Measurements from ENCODE around the gene VAV2.

DNA sequence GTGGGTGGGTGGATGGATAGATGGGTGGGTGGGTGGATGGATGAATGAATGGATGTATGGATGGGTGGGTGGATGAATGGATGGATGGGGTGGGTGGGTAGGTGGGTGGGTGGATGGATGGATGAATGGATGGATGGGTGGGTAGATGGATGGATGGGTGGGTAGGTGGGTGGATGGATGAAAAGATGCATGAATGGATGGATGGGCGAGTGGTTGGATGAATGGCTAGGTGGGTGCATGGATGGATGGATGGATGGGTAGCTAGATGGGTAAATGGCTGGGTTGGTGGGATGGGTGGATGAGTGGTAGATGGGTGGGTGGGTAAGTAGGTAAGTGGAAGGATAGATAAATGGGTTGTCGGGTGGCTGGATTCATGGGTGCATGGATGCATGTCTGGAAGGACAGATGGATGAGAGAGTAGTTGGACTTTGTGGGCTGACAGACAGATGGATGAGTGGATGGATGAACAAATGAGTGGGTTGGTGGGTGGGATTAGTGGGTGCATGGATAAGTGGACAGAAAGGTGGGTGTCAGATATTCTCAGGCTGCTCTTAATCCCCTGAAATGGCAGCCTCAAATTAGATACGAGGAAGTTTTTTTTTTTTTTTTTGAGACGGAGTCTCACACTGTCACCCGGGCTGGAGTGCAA, 153.1 kb downstream of the VAV2 start:
- TF ChIP-seq FOXM1 (IDR thresholded peaks at IDR 0.05; ENCODE audit: low read depth) (no peak), SIN3A (IDR thresholded peaks at IDR 0.05; ENCODE audit: borderline replicate concordance, low read depth, low read length) (no peak), EP300 (IDR thresholded peaks at IDR 0.05; ENCODE audit: borderline replicate concordance in 1 of 2, low read depth in 1 of 2, low read length in 1 of 2) (no peak), YY1 (IDR thresholded peaks at IDR 0.05; ENCODE audit: low read depth) (no peak)
- TF ChIP-seq, protein P1, sequence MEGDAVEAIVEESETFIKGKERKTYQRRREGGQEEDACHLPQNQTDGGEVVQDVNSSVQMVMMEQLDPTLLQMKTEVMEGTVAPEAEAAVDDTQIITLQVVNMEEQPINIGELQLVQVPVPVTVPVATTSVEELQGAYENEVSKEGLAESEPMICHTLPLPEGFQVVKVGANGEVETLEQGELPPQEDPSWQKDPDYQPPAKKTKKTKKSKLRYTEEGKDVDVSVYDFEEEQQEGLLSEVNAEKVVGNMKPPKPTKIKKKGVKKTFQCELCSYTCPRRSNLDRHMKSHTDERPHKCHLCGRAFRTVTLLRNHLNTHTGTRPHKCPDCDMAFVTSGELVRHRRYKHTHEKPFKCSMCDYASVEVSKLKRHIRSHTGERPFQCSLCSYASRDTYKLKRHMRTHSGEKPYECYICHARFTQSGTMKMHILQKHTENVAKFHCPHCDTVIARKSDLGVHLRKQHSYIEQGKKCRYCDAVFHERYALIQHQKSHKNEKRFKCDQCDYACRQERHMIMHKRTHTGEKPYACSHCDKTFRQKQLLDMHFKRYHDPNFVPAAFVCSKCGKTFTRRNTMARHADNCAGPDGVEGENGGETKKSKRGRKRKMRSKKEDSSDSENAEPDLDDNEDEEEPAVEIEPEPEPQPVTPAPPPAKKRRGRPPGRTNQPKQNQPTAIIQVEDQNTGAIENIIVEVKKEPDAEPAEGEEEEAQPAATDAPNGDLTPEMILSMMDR (IDR thresholded peaks at IDR 0.05), result no peak
- TF ChIP-seq, protein P2, sequence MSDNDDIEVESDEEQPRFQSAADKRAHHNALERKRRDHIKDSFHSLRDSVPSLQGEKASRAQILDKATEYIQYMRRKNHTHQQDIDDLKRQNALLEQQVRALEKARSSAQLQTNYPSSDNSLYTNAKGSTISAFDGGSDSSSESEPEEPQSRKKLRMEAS (IDR thresholded peaks at IDR 0.05; ENCODE audit: low read depth), result no peak
- TF ChIP-seq, protein P3, sequence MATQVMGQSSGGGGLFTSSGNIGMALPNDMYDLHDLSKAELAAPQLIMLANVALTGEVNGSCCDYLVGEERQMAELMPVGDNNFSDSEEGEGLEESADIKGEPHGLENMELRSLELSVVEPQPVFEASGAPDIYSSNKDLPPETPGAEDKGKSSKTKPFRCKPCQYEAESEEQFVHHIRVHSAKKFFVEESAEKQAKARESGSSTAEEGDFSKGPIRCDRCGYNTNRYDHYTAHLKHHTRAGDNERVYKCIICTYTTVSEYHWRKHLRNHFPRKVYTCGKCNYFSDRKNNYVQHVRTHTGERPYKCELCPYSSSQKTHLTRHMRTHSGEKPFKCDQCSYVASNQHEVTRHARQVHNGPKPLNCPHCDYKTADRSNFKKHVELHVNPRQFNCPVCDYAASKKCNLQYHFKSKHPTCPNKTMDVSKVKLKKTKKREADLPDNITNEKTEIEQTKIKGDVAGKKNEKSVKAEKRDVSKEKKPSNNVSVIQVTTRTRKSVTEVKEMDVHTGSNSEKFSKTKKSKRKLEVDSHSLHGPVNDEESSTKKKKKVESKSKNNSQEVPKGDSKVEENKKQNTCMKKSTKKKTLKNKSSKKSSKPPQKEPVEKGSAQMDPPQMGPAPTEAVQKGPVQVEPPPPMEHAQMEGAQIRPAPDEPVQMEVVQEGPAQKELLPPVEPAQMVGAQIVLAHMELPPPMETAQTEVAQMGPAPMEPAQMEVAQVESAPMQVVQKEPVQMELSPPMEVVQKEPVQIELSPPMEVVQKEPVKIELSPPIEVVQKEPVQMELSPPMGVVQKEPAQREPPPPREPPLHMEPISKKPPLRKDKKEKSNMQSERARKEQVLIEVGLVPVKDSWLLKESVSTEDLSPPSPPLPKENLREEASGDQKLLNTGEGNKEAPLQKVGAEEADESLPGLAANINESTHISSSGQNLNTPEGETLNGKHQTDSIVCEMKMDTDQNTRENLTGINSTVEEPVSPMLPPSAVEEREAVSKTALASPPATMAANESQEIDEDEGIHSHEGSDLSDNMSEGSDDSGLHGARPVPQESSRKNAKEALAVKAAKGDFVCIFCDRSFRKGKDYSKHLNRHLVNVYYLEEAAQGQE (IDR thresholded peaks at IDR 0.05; ENCODE audit: low read depth, low read length), result no peak

All from SK-N-SH (cell line).